HepG2 (cell line): ENCODE results near the gene STOML1. TPM values are rescaled to one million over a fixed set of nuclear protein-coding genes. Genes with fewer than 3 reads are reported as not detected.

Experiments used
- ATAC-seq: fragments of 200-7000 bp; cut with Tn5 transposase; 3 replicates; pipeline ENCODE4 v1.9.1; 2020; ENCODE audit warnings: mild to moderate bottlenecking, moderate library complexity
- BruUV-seq: library from RNA; stranded (reverse); fragments of 400-500 nt; replicated peaks from 2 replicates; lab custom pipeline; 2021; lab: Mats Ljungman, UMichigan
- CTCF ChIA-PET: fragments of 300-600 bp; formaldehyde crosslinking; extraction: SDS; loops from one replicate; lab custom pipeline; 2021; ENCODE audit warnings: low total read pairs, inconsistent platforms, low intra/inter-chr PET ratio; lab: Yijun Ruan, JAX
- POLR2A ChIA-PET: fragments of 350-600 bp; sonication (Branson Sonifier 250); formaldehyde crosslinking; loops from one replicate; lab custom pipeline; 2020; ENCODE audit warnings: antibody characterized with exemption, inconsistent platforms; lab: Yijun Ruan, JAX
- DNase-seq: peaks from one replicate; pipeline ENCODE4 v3.0.0-alpha.2; 2015; ENCODE audit warnings: low spot score
- FAIRE-seq: peaks from 3 replicates; lab custom pipeline; 2011; peaks lifted over from hg19 to GRCh38; lab: Jason Lieb, UNC
- H2AFZ ChIP-seq: one replicate; pipeline ENCODE4 v1.6.1; 2011; ENCODE audit warnings: low read length, inconsistent platforms
- H3K27ac ChIP-seq: fragments of 300-600 bp; 3 replicates; pipeline ENCODE4 v1.8.0; 2011; ENCODE audit warnings: mixed run types, mild to moderate bottlenecking, mixed read lengths, low read length, inconsistent platforms; ENCODE audit not compliant: insufficient read depth; ENCODE audit errors: extremely low read length
- H3K27me3 ChIP-seq, 2 experiments: fragments of 200-600 bp in 1 of 2; 2 replicates in 1 of 2; 3 replicates in 1 of 2; pipeline versions ENCODE4 v1.6.0 to v1.8.0; 2011; ENCODE audit warnings: low read length in 2 of 2, mild to moderate bottlenecking in 2 of 2, moderate library complexity in 2 of 2, inconsistent platforms in 1 of 2; ENCODE audit not compliant: insufficient read depth in 2 of 2, control insufficient read depth in 1 of 2
- H3K36me3 ChIP-seq, 2 experiments: fragments of 200-600 bp in 1 of 2; replicated peaks in 1 of 2; 2 replicates in 1 of 2; 3 replicates in 1 of 2; pipeline versions ENCODE4 v1.5.1 to v1.8.0; 2011; ENCODE audit warnings: low read length in 2 of 2, inconsistent platforms in 1 of 2; ENCODE audit not compliant: insufficient read depth in 2 of 2, control insufficient read depth in 1 of 2
- H3K4me1 ChIP-seq: 2 replicates; pipeline ENCODE4 v1.5.1; 2012; ENCODE audit warnings: low read length, inconsistent platforms; ENCODE audit not compliant: insufficient read depth
- H3K4me2 ChIP-seq: 2 replicates; pipeline ENCODE4 v1.6.0; 2011; ENCODE audit warnings: low read depth, low read length, inconsistent platforms
- H3K4me3 ChIP-seq, 3 experiments: fragments of 200-600 bp in 1 of 3; sonication (generic), shearing (Covaris generic) in 1 of 3; replicated peaks in 1 of 3; 2 replicates each; pipeline ENCODE4 v1.5.1; 2011 to 2016; ENCODE audit warnings: low read length in 3 of 3, inconsistent platforms in 2 of 3, low read depth in 2 of 3, mild to moderate bottlenecking in 2 of 3, control low read depth in 1 of 3, mixed read lengths in 1 of 3; ENCODE audit not compliant: insufficient read depth in 1 of 3
- H3K79me2 ChIP-seq: one replicate; pipeline ENCODE4 v1.6.1; 2011; ENCODE audit warnings: low read length, inconsistent platforms; ENCODE audit not compliant: insufficient read depth
- H3K9ac ChIP-seq: 2 replicates; pipeline ENCODE4 v1.6.0; 2011; ENCODE audit warnings: mild to moderate bottlenecking, low read depth, low read length, inconsistent platforms; ENCODE audit not compliant: insufficient read depth
- H3K9me3 ChIP-seq: 2 replicates; pipeline ENCODE4 v1.5.1; 2012; ENCODE audit warnings: mild to moderate bottlenecking, low read length
- H4K20me1 ChIP-seq: 2 replicates; pipeline ENCODE4 v1.6.0; 2011; ENCODE audit warnings: inconsistent platforms, mild to moderate bottlenecking, low read length, moderate library complexity; ENCODE audit not compliant: insufficient read depth
- CEBPB ChIP-seq: IDR thresholded peaks from 2 replicates; pipeline ENCODE4 v1.6.1; 2011; ENCODE audit warnings: low read depth, low read length, improper control_type of control experiment, borderline replicate concordance
- FOSL1 ChIP-seq: sonication (generic); formaldehyde crosslinking; IDR thresholded peaks from 2 replicates; pipeline ENCODE4 v1.9.0; 2021; ENCODE audit warnings: missing genetic modification reagents, borderline replicate concordance
- FOSL2 ChIP-seq: sonication (generic); formaldehyde crosslinking; IDR thresholded peaks from 2 replicates; pipeline ENCODE4 v1.4.0; 2020; ENCODE audit warnings: missing genetic modification reagents
- SYNCRIP ChIP-seq: fragments of 200-400 bp; formaldehyde crosslinking; IDR thresholded peaks from 2 replicates; pipeline ENCODE4 v1.6.1; 2018; ENCODE audit warnings: mild to moderate bottlenecking, low read depth, low read length; ENCODE audit not compliant: insufficient read depth
- YEATS2 ChIP-seq: sonication (generic); formaldehyde crosslinking; IDR thresholded peaks from 2 replicates; pipeline ENCODE4 v1.4.0; 2020; ENCODE audit warnings: missing genetic modification reagents, borderline replicate concordance
- ZNF326 ChIP-seq: sonication (generic); formaldehyde crosslinking; IDR thresholded peaks from 2 replicates; pipeline ENCODE4 v1.4.0; 2020; ENCODE audit warnings: missing genetic modification reagents, borderline replicate concordance
- ZSCAN22 ChIP-seq: sonication (generic); formaldehyde crosslinking; IDR thresholded peaks from 2 replicates; pipeline ENCODE4 v1.4.0; 2020; ENCODE audit warnings: mild to moderate bottlenecking, missing genetic modification reagents
- WGBS: methylation state at CpG from one replicate; pipeline ENCODE4 v1.1.6; 2017; ENCODE audit warnings: low lambda C conversion rate; 5-methylcytosine and 5-hydroxymethylcytosine counted together
- in situ Hi-C: cut with HindIII; loops from 2 replicates; pipeline ENCODE4 v1.10.0; 2017; ENCODE audit warnings: low pct_unique_long_range_greater_than_20kb; ENCODE audit not compliant: extremely low pct_ligation_motif_present
- intact Hi-C: fragments of 100-400 bp; cut with micrococcal nuclease; formaldehyde crosslinking; loops from one replicate; pipeline ENCODE4 v1.10.0; 2022; ENCODE audit not compliant: unreplicated experiment
- polyA plus RNA-seq, 8 experiments: library from polyadenylated mRNA; depleted of rRNA in 3 of 8; stranded (reverse) in 7 of 8; unstranded in 1 of 8; fragments of >200 nt; fragmentation: Illumina TruSeq in 4 of 8; extraction: Trizol in 4 of 8; gene quantifications; 2 replicates each; pipeline versions ENCODE4 v1.2.1 to v1.2.3, GENCODE V29; 2011 to 2016; ENCODE audit warnings: low read depth in 4 of 8, missing spikeins in 1 of 8, mixed read lengths in 1 of 8; ENCODE audit not compliant: insufficient read depth in 1 of 8
- total RNA-seq, 5 experiments: library from RNA; depleted of rRNA; stranded (reverse); fragments of >200 nt; fragmentation: Illumina TruSeq; extraction: Trizol; gene quantifications; 2 replicates each; pipeline ENCODE4 v1.2.3, GENCODE V29; 2016; ENCODE audit warnings: low read depth in 1 of 5
- TF ChIP-seq, protein P1 (sequence below): sonication (generic); formaldehyde crosslinking; IDR thresholded peaks from 2 replicates; pipeline ENCODE4 v1.4.0; 2020; ENCODE audit warnings: missing genetic modification reagents
- TF ChIP-seq, protein P2 (sequence below): sonication (generic); formaldehyde crosslinking; conservative IDR thresholded peaks from 2 replicates; pipeline ENCODE4 v1.5.0; 2020; ENCODE audit warnings: missing genetic modification reagents
- TF ChIP-seq, protein P3 (sequence below): sonication (generic); formaldehyde crosslinking; IDR thresholded peaks from 2 replicates; pipeline ENCODE4 v1.8.0; 2022; ENCODE audit warnings: missing genetic modification reagents, mild to moderate bottlenecking, inconsistent platforms, borderline replicate concordance

The STOML1 gene
- total and polyA plus RNA-seq, 2 of the 13 experiments (the other 11 are each of a cell fraction or from before 2014, with no cell fraction given) = 3.5 to 3.7 TPM

DNA sequence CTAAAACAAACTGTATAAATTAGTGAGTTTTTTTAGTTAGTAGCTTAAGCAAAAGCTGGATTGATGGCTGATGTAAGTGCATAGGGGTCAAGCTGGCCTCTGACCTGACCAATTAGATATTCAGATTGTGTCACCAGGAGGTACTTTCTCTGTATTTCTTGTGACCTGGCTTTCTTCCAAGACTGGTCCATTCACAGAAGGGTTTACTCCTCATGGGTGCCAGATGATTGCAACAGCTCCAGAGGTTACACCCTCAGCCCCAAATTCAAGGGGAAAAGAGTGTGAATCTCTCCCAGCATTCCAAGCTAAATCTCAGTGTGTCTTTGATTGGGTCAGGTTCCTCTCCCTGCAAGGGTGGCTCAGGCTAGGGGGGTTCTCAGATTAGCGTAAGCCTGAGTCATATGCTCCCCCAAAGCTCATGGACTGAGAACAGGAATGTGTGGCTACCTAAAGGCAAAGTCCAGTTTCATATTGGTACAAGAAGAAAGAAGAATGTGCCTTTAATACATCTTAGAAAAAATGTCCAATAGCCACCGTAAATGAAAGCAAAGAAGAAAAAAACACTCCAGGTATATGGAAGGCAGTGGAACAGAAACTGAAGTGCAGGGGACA lies 18.9 kb upstream of the STOML1 start:
- peak; percentile 16 for DNase-seq
- no peak for FAIRE-seq
- no peaks in the 10 kb centered on the region for H3K79me2 ChIP-seq
- no peaks in the 10 kb centered on the region for H4K20me1 ChIP-seq
- in situ Hi-C loops = no loop called here
- H3K4me1 ChIP-seq = peaks cover 16% of the 10 kb centered on the region
- no peak overlapping the region for H3K4me2 ChIP-seq
- ChIA-PET POLR2A (interaction anchor here (0.7 kb wide), 1 partner anchor 382 kb away, joined by 3 read pairs; no protein-coding TSS in a partner anchor), CTCF (no interaction called here)
- no peaks in the 10 kb centered on the region for H3K9me3 ChIP-seq
- peaks cover 3 to 15% of the 10 kb centered on the region in 2 experiments; a peak in 4 of 5 replicates for H3K36me3 ChIP-seq
- H3K27me3 ChIP-seq = no peaks in the 10 kb centered on the region
- BruUV-seq = no TSS peak
- peak overlapping the region; percentile 8 for H3K27ac ChIP-seq
- H3K9ac ChIP-seq = no peak overlapping the region
- 83% methylated on average over 2 of the region's 2 CpGs for WGBS
- H3K4me3 ChIP-seq = no peak overlapping the region
- no peak for ATAC-seq
- H2AFZ ChIP-seq = no peak overlapping the region
- TF ChIP-seq, protein P1, sequence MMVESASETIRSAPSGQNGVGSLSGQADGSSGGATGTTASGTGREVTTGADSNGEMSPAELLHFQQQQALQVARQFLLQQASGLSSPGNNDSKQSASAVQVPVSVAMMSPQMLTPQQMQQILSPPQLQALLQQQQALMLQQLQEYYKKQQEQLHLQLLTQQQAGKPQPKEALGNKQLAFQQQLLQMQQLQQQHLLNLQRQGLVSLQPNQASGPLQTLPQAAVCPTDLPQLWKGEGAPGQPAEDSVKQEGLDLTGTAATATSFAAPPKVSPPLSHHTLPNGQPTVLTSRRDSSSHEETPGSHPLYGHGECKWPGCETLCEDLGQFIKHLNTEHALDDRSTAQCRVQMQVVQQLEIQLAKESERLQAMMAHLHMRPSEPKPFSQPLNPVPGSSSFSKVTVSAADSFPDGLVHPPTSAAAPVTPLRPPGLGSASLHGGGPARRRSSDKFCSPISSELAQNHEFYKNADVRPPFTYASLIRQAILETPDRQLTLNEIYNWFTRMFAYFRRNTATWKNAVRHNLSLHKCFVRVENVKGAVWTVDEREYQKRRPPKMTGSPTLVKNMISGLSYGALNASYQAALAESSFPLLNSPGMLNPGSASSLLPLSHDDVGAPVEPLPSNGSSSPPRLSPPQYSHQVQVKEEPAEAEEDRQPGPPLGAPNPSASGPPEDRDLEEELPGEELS (CRISPR knock-in tag) = no peak
- 0 out of 2 replicates have a peak, but pooled peaks have one; percentile 8 for TF ChIP-seq FOSL2 (CRISPR knock-in tag)
- intact Hi-C loops = no loop called here

DNA sequence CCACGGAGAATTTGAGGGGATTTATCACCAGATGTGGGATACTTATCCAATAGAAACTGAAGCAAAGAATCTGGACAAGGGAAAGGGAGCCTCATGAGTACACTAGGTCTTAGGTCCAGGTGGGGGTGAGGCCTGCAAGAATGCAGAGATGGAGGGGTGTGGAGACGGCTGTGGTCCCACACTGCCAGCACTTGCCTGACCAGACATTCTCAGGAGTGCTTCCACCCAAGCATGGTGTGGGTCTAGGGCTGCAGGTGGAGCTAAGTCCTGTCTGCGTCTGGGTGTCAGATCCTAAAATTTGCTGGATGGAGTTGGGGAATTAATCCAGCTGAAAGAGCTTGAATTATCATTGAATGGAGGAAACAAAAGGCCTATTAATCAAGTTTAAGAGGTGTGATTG lies 16.8 kb upstream of the STOML1 start:
- Histone ChIP-seq H3K4me1 (peaks cover 16% of the 10 kb centered on the region), H3K79me2 (no peaks in the 10 kb centered on the region)
- WGBS = 82% methylated on average over 3 of the region's 3 CpGs
- TF ChIP-seq, protein P2, sequence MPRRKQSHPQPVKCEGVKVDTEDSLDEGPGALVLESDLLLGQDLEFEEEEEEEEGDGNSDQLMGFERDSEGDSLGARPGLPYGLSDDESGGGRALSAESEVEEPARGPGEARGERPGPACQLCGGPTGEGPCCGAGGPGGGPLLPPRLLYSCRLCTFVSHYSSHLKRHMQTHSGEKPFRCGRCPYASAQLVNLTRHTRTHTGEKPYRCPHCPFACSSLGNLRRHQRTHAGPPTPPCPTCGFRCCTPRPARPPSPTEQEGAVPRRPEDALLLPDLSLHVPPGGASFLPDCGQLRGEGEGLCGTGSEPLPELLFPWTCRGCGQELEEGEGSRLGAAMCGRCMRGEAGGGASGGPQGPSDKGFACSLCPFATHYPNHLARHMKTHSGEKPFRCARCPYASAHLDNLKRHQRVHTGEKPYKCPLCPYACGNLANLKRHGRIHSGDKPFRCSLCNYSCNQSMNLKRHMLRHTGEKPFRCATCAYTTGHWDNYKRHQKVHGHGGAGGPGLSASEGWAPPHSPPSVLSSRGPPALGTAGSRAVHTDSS (CRISPR knock-in tag) = no peak
- TF ChIP-seq ZSCAN22 (CRISPR knock-in tag) = no peak
- TF ChIP-seq SYNCRIP = no peak
- TF ChIP-seq, protein P3, sequence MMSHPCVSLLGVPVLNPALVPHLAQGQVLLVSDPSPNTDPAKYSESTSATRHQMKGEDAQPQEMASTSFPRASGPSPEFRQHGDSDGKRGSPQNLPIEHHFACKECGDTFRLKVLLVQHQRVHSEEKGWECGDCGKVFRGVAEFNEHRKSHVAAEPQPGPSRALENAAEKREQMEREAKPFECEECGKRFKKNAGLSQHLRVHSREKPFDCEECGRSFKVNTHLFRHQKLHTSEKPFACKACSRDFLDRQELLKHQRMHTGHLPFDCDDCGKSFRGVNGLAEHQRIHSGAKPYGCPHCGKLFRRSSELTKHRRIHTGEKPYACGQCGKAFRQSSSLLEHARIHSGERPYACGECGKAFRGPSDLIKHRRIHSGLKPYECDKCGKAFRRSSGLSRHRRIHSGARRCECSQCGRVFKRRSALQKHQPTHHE = no peak
- no peak for TF ChIP-seq YEATS2 (CRISPR knock-in tag)
- no peak for TF ChIP-seq ZNF326 (CRISPR knock-in tag)
- no peak for TF ChIP-seq CEBPB
- TF ChIP-seq FOSL1 (CRISPR knock-in tag) = no peak

More for the DNA sequence above, 16.8 kb upstream of the STOML1 start:
- FAIRE-seq (no peak), DNase-seq (no peak), ATAC-seq (no peak)
- Histone ChIP-seq H3K4me2 (no peak overlapping the region), H3K27ac (no peak overlapping the region), H3K9ac (no peak overlapping the region), H3K36me3 (peaks cover 0 to 16% of the 10 kb centered on the region in 2 experiments; a peak in 2 of 5 replicates), H3K27me3 (no peaks in the 10 kb centered on the region), H4K20me1 (no peaks in the 10 kb centered on the region), H3K9me3 (no peaks in the 10 kb centered on the region), H3K4me3 (no peak overlapping the region), H2AFZ (no peak overlapping the region)
- ChIA-PET CTCF (no interaction called here), POLR2A (no interaction called here)
- in situ Hi-C loops (no loop called here), intact Hi-C loops (no loop called here)
- no TSS peak for BruUV-seq
